Measurements from ENCODE around the gene DDIT3. TPM values are rescaled to one million over a fixed set of nuclear protein-coding genes. Genes with fewer than 3 reads are reported as not detected.
A peak's percentile ranks its signal among the peaks of the same experiment; 100 is the strongest.

DDIT3 gene
- total and polyA plus RNA-seq, 11 donors = 11.5 to 60.5 (median 18.5) TPM

- Histone ChIP-seq H3K27me3 (peaks cover 12 to 41% (median 22%) of the 10 kb centered on the region in 9 donors), H3K4me1 (peaks cover 0 to 50% (median 15%) of the 10 kb centered on the region in 12 donors), H3K4me3 (peak within 1 kb of the TSS in 2 of 12 donors; percentile 50 to 68), H3K27ac (peak within 1 kb of the TSS in 5 of 12 donors; percentile 4 to 94 (median 62)), H3K36me3 (peaks cover 0 to 8% (median 0%) of the 10 kb centered on the region in 9 donors), H3K9me3 (no peaks in the 10 kb centered on the region)
- DNase-seq (no peak), ATAC-seq (peak in 1 of 4 donors; percentile 31)
- WGBS, 4 donors = 69 to 79% (median 75%) methylated on average over 6 of the region's 6 CpGs
- TF ChIP-seq, protein P1, sequence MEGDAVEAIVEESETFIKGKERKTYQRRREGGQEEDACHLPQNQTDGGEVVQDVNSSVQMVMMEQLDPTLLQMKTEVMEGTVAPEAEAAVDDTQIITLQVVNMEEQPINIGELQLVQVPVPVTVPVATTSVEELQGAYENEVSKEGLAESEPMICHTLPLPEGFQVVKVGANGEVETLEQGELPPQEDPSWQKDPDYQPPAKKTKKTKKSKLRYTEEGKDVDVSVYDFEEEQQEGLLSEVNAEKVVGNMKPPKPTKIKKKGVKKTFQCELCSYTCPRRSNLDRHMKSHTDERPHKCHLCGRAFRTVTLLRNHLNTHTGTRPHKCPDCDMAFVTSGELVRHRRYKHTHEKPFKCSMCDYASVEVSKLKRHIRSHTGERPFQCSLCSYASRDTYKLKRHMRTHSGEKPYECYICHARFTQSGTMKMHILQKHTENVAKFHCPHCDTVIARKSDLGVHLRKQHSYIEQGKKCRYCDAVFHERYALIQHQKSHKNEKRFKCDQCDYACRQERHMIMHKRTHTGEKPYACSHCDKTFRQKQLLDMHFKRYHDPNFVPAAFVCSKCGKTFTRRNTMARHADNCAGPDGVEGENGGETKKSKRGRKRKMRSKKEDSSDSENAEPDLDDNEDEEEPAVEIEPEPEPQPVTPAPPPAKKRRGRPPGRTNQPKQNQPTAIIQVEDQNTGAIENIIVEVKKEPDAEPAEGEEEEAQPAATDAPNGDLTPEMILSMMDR (IDR thresholded peaks at IDR 0.05) = no peak
- no peak for TF ChIP-seq POLR2A (IDR thresholded peaks at IDR 0.05)
- intact Hi-C loops (cut with DNase I) = no loop called here
These were observed 40.8 kb downstream of the DDIT3 start, which contains the start of gene ARHGAP9 for GRCh38 chr12:57479376-57480115. Gene ARHGAP9 (minus strand): TSS chr12:57479866. CDS start chr12:57479406, 460 bp downstream.

- TF ChIP-seq, protein P1 (IDR thresholded peaks at IDR 0.05) = no peak
- TF ChIP-seq POLR2A (IDR thresholded peaks at IDR 0.05) = no peak
- intact Hi-C loops (cut with DNase I) = no loop called here
- H3K36me3 ChIP-seq = peaks cover 0 to 13% (median 0%) of the 10 kb centered on the region in 9 donors
- peaks cover 14 to 46% (median 24%) of the 10 kb centered on the region in 9 donors for H3K27me3 ChIP-seq
- DNase-seq = no peak
- peak overlapping the region in 5 of 12 donors; percentile 4 to 94 (median 59) for H3K27ac ChIP-seq
- peak overlapping the region in 2 of 12 donors; percentile 50 to 68 for H3K4me3 ChIP-seq
- peaks cover 0 to 56% (median 15%) of the 10 kb centered on the region in 12 donors for H3K4me1 ChIP-seq
- 82 to 92% (median 85%) methylated on average over 9 to 10 of the region's 10 CpGs for WGBS, 4 donors
- no peaks in the 10 kb centered on the region for H3K9me3 ChIP-seq
- ATAC-seq = no peak
These were observed 41.3 kb downstream of the DDIT3 start for GRCh38 chr12:57479043-57479375.

GRCh38 chr12:57477710-57478681 lies 42.3 kb downstream of the DDIT3 start:
- Histone ChIP-seq H3K4me1 (peaks cover 0 to 57% (median 15%) of the 10 kb centered on the region in 12 donors), H3K36me3 (peaks cover 0 to 23% (median 0%) of the 10 kb centered on the region in 9 donors), H3K9me3 (no peaks in the 10 kb centered on the region), H3K27me3 (peaks cover 14 to 57% (median 32%) of the 10 kb centered on the region in 9 donors), H3K27ac (peak overlapping the region in 11 of 12 donors; percentile 7 to 94 (median 35)), H3K4me3 (peak overlapping the region in 10 of 12 donors; percentile 8 to 68 (median 40))
- peak in 3 of 4 donors; percentile 35 to 46 (median 42) for ATAC-seq
- WGBS, 4 donors = 66 to 71% (median 68%) methylated on average over 12 of the region's 12 CpGs
- DNase-seq = peak in 1 of 5 donors; percentile 31
- TF ChIP-seq POLR2A (IDR thresholded peaks at IDR 0.05) = no peak
- TF ChIP-seq, protein P1 (IDR thresholded peaks at IDR 0.05) = no peak
- intact Hi-C loops (cut with DNase I) = no loop called here

All from heart left ventricle (tissue), 16 donors.